Activated CD8-positive, alpha-beta T cell treated with anti-CD3 and anti-CD28 coated beads, Interleukin-2, amount 10 ng/mL, durations not matched to agents 7 days and 5 days (primary cell): ENCODE results near the gene MUC15. TPM values are rescaled to one million over a fixed set of nuclear protein-coding genes. Genes with fewer than 3 reads are reported as not detected.
"Not testable (repeated sequence)": the region's sequence is repeated elsewhere in the genome, so short reads cannot be mapped to it uniquely, and the experiment has no call there.

Experiments
- ATAC-seq: fragments of 150-1000 bp; cut with Tn5 transposase; one replicate; pipeline ENCODE4 v1.10.0; 2021; ENCODE audit warnings: moderate library complexity
- CTCF ChIA-PET: fragments of 350-600 bp; sonication (Branson Sonifier 250); formaldehyde crosslinking; loops from one replicate; lab custom pipeline; 2021; ENCODE audit warnings: antibody characterized with exemption; lab: Charles Lee
- POLR2A ChIA-PET: fragments of 350-600 bp; sonication (Branson Sonifier 250); formaldehyde crosslinking; loops from one replicate; lab custom pipeline; 2021; ENCODE audit warnings: antibody characterized with exemption; lab: Charles Lee
- DNase-seq: peaks from one replicate; pipeline ENCODE4 v3.0.0-alpha.2; 2020
- H3K27ac Mint-ChIP-seq: one replicate; pipeline ENCODE4 v1.8.0; 2021; ENCODE audit warnings: mild to moderate bottlenecking, mixed read lengths
- H3K27me3 Mint-ChIP-seq: one replicate; pipeline ENCODE4 v1.8.0; 2021; ENCODE audit warnings: low read depth, mixed read lengths
- H3K36me3 Mint-ChIP-seq: one replicate; pipeline ENCODE4 v1.8.0; 2021; ENCODE audit warnings: low read depth, mixed read lengths
- H3K4me1 Mint-ChIP-seq: one replicate; pipeline ENCODE4 v1.8.0; 2021; ENCODE audit warnings: low read depth, mixed read lengths
- H3K4me3 Mint-ChIP-seq: one replicate; pipeline ENCODE4 v1.8.0; 2021; ENCODE audit warnings: mild to moderate bottlenecking, mixed read lengths
- H3K9me3 Mint-ChIP-seq: one replicate; pipeline ENCODE4 v1.8.0; 2022; ENCODE audit warnings: mixed read lengths; ENCODE audit not compliant: insufficient read depth
- total RNA-seq, 2 experiments: library from RNA; stranded (reverse); gene quantifications; one replicate each; pipeline ENCODE4 v1.2.3, GENCODE V29; 2021

MUC15 gene
- total RNA-seq, 2 experiments from 2014 or later: not detected

DNA sequence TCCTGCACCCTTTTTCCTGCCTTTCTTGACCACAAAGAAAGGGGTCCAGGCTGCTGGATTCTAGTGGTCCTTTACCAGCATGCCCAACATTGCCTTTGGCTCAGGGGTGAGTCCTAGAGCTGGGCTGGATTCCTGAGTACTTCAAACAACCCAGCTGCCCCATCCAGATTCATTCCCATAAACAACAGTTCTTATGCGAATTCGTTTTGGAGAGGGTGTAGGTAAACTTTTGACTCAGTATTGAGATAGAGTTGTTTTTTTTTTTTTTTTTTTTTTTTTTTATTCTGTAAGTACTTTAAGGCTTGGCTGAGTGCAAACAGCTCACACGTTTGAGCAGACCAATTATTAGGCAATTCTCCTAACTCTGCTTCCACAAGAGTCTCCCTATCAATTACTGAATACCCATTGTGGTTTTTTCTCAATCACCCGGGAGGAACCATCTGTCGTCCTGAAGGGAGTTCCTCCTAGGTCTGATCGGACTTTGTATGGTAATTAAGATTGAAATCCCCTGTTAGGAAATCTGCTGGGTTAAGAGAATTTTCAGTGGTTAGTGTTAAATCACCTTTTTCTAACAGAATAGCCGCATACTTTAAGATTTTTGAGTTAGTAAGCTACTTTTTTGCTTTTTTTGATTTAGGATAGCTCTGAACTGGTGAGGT lies 23.3 kb upstream of the MUC15 start:
- H3K4me3 Mint-ChIP-seq, CTCF ChIA-PET, H3K4me1 Mint-ChIP-seq, DNase-seq, H3K27ac Mint-ChIP-seq, ATAC-seq, H3K36me3 Mint-ChIP-seq, H3K27me3 Mint-ChIP-seq, H3K9me3 Mint-ChIP-seq, POLR2A ChIA-PET: not testable (repeated sequence)

DNA sequence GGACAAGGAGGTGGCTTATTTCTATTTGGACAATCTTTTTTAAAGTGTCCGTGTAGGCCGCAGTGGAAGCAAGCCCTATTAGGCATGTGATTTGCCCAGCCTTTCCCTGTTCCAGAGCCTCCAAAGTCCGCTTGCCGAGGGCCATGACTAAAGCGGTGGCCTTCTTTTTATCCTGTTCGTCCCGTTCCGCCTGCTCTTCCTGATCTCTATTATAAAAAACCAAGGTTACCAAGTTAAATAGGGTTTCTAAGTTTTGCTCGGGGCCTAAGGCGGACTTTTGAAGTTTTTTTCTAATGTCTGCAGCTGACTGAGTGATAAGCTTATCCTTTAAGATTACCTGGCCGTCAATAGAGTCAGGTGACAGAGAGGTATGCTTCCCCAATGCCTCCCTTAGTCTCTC lies 21.6 kb upstream of the MUC15 start:
- Mint-ChIP-seq H3K27me3 (no peaks in the 10 kb centered on the region), H3K9me3 (peaks cover 6% of the 10 kb centered on the region), H3K4me1 (no peaks in the 10 kb centered on the region), H3K36me3 (no peaks in the 10 kb centered on the region), H3K27ac (no peak overlapping the region), H3K4me3 (no peak overlapping the region)
- ATAC-seq: no peak
- no peak for DNase-seq
- ChIA-PET CTCF (no interaction called here), POLR2A (no interaction called here)

DNA sequence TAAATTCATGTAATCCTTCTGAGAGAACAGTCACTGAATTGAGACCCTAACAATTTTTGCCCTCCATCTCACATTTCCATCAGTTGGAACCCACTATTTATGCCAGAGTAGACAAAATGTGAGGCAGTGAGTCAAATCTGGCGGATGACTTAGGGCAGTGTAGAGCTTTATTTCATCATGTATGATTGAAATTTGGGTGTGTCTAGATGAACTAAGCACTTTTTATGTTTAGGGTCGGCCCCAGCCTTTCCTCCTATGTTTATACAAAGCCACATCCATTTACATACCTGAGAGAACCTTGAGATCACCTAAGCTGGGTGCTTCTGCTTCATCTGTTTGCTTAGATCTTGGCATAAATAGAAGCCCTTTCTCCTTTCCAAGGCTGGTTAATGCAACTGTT lies 15.0 kb upstream of the MUC15 start:
- DNase-seq (no peak), ATAC-seq (no peak)
- Mint-ChIP-seq H3K4me3 (no peak overlapping the region), H3K4me1 (no peaks in the 10 kb centered on the region), H3K27me3 (no peaks in the 10 kb centered on the region), H3K9me3 (peaks cover 10% of the 10 kb centered on the region), H3K36me3 (no peaks in the 10 kb centered on the region), H3K27ac (no peak overlapping the region)
- ChIA-PET POLR2A (no interaction called here), CTCF (no interaction called here)

DNA sequence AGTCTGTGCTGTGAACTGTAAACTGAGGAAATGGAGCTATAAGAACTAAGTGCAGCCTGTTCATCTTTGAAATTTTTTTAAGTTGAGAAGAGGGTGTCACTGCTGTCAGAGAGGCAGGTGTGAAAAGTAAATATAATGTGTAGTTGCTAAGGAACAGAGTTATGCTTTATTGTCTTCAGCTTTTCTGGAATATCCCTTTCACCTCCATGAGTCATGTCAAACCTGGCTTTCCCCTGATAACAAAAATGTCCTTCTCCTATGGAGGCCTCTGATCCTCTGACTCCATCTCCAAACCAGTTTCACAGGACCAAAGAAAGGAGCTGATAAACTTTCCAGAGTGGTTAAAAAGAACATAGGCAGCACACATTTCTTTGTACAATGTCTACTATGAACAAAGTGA lies 12.8 kb upstream of the MUC15 start:
- Mint-ChIP-seq H3K36me3 (no peaks in the 10 kb centered on the region), H3K4me1 (no peaks in the 10 kb centered on the region), H3K27ac (no peak overlapping the region), H3K9me3 (peaks cover 8% of the 10 kb centered on the region), H3K4me3 (no peak overlapping the region), H3K27me3 (no peaks in the 10 kb centered on the region)
- POLR2A ChIA-PET: no interaction called here
- CTCF ChIA-PET: no interaction called here
- ATAC-seq: no peak
- no peak for DNase-seq

DNA sequence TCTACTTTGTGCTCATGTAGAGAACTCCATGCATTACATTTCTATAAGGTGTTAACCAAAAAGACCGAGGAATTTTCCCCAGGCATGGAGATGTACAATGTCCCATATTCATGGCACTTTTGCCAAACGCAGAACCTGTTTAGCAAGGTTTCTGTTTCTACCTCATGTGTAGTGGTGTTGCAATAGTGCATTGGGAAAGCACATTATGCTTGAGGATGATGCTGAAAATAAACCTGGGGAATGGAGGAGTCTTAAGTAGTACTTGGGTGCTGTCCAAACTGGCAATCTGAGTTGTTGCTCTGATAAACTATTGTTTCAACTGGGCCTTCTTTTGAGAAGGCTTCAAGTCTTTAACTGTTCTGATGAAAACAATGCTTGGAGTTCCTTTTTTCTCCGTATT lies 11.5 kb upstream of the MUC15 start:
- H3K27me3 Mint-ChIP-seq: no peaks in the 10 kb centered on the region
- ATAC-seq: no peak
- H3K9me3 Mint-ChIP-seq: peaks cover 4% of the 10 kb centered on the region
- ChIA-PET POLR2A (no interaction called here), CTCF (no interaction called here)
- DNase-seq: no peak
- no peaks in the 10 kb centered on the region for H3K4me1 Mint-ChIP-seq
- H3K4me3 Mint-ChIP-seq: no peak overlapping the region
- no peak overlapping the region for H3K27ac Mint-ChIP-seq
- no peaks in the 10 kb centered on the region for H3K36me3 Mint-ChIP-seq

DNA sequence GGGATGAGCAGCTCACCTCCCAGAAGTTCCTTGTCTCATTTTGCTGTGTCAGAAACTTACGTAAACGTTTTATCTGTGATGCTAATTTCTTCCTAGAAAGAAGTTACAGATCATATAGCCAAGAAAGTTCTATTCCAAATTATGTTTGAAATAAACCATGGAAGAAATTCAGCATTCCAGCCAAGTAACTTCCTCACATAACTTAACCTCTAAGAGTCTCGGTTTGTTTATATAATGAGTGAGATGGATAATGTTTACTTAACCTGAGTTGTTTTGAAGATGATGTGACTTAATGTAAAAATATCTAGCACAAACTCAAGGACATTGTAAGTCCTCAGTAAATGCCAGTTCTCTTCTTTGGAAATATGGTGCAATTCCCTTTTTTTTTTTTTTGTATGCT lies 8.9 kb upstream of the MUC15 start:
- peaks cover under 1% of the 10 kb centered on the region for H3K9me3 Mint-ChIP-seq
- H3K36me3 Mint-ChIP-seq: no peaks in the 10 kb centered on the region
- CTCF ChIA-PET: no interaction called here
- ATAC-seq (no peak), DNase-seq (no peak)
- no peaks in the 10 kb centered on the region for H3K4me1 Mint-ChIP-seq
- no peaks in the 10 kb centered on the region for H3K27me3 Mint-ChIP-seq
- no peak overlapping the region for H3K4me3 Mint-ChIP-seq
- POLR2A ChIA-PET: no interaction called here
- H3K27ac Mint-ChIP-seq: no peak overlapping the region

DNA sequence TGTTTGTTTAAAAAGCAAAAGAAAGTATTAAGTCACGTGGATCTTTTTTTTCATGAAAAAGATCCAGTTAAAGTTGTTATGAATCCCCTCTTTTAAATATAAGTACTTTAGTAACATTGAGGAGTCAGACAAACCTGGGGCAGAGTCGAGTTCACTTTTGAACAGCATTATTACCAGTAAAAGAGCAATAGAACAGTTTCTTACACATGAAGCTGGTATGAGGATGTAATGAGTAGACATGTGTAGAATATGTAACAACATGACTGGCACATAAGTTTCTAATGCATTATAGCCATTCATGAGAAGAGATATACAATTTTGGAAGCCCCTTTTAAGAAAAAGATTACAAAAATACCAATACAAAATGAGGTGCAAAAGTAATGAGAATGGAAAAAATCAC lies 7.6 kb upstream of the MUC15 start:
- no peak overlapping the region for H3K27ac Mint-ChIP-seq
- POLR2A ChIA-PET: no interaction called here
- no peak overlapping the region for H3K4me3 Mint-ChIP-seq

DNA sequence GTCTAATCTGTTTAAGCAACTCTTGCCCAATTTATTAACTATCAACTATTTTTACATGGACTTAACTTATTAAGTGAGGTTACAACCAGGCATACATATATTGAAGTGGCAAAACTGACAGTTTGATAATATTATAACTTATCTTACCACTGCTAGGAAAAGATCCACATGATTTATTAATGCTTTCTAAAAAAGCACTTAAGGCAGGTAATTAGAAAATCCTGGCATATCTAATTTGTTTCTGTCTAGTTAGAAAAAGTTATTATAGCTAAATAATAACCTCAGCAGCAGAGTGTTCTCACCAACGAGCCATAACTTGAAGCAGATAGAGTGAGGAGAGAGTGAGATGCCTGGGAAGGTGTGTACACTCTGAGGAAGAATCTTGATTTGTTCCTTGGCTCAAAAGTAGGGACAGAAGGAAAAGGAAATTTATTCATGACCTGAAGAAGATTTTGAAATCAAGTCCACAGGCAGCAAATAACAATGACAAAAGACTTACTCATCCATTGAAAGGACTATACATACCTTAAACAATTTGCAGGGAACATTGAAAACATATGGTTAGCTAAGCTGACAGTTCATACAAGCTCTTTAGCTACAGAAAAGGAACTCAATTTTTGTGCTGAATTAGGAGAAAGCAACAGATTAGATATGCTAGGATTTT lies 7.1 kb upstream of the MUC15 start:
- CTCF ChIA-PET: no interaction called here
- DNase-seq: no peak
- H3K4me3 Mint-ChIP-seq: no peak overlapping the region
- no peak overlapping the region for H3K27ac Mint-ChIP-seq
- no peaks in the 10 kb centered on the region for H3K4me1 Mint-ChIP-seq
- no peaks in the 10 kb centered on the region for H3K9me3 Mint-ChIP-seq
- POLR2A ChIA-PET: no interaction called here
- H3K36me3 Mint-ChIP-seq: no peaks in the 10 kb centered on the region
- ATAC-seq: no peak
- H3K27me3 Mint-ChIP-seq: no peaks in the 10 kb centered on the region

More for the DNA sequence above, 7.6 kb upstream of the MUC15 start:
- DNase-seq (no peak), ATAC-seq (no peak)
- H3K4me1 Mint-ChIP-seq: no peaks in the 10 kb centered on the region
- H3K36me3 Mint-ChIP-seq: no peaks in the 10 kb centered on the region
- CTCF ChIA-PET: no interaction called here
- no peaks in the 10 kb centered on the region for H3K27me3 Mint-ChIP-seq
- no peaks in the 10 kb centered on the region for H3K9me3 Mint-ChIP-seq

DNA sequence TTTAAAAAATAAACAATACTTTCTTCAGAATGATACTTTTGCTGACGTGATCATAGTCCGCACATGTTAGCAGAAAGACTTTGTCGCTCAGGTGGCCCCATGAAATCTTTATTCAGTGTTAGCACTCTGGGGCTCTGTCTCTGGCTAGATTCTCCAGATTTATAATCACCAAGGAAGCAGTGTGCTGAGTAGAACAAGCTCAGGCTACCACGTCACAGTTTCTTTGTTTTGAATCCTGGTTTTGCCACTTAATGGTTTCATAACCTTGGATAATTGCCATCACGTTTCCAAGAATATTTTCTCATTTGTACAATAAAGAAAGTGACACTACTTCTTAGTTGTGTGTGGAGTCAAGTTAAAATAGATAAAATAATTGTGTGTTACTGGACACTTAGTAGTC lies 3.9 kb upstream of the MUC15 start:
- H3K4me3 Mint-ChIP-seq: no peak overlapping the region
- ATAC-seq (no peak), DNase-seq (no peak)
- ChIA-PET POLR2A (no interaction called here), CTCF (no interaction called here)
- H3K36me3 Mint-ChIP-seq: no peaks in the 10 kb centered on the region
- no peaks in the 10 kb centered on the region for H3K9me3 Mint-ChIP-seq
- no peaks in the 10 kb centered on the region for H3K27me3 Mint-ChIP-seq
- no peaks in the 10 kb centered on the region for H3K4me1 Mint-ChIP-seq
- H3K27ac Mint-ChIP-seq: no peak overlapping the region

DNA sequence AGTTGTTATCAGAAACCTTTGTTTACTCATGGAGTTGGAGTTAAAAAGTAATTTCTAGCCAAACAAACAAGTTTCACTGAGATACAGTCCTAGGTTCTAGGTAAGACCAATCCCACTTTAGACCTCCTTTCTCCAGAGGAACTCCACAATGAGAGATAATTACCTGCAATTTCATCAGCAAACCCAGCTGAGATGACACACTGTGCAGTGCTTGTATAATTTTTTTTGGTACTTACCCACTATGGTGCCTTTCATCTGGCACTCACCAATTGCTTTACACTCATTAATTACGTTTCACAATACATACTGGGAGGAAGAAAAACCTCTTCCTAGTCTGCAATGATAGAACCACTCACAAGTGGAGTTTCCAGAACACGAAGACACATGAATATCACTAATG lies 1.8 kb upstream of the MUC15 start:
- Mint-ChIP-seq H3K9me3 (no peaks in the 10 kb centered on the region), H3K4me3 (no peak overlapping the region), H3K4me1 (no peaks in the 10 kb centered on the region), H3K36me3 (no peaks in the 10 kb centered on the region), H3K27me3 (no peaks in the 10 kb centered on the region), H3K27ac (no peak overlapping the region)
- DNase-seq (no peak), ATAC-seq (no peak)
- ChIA-PET CTCF (no interaction called here), POLR2A (no interaction called here)

DNA sequence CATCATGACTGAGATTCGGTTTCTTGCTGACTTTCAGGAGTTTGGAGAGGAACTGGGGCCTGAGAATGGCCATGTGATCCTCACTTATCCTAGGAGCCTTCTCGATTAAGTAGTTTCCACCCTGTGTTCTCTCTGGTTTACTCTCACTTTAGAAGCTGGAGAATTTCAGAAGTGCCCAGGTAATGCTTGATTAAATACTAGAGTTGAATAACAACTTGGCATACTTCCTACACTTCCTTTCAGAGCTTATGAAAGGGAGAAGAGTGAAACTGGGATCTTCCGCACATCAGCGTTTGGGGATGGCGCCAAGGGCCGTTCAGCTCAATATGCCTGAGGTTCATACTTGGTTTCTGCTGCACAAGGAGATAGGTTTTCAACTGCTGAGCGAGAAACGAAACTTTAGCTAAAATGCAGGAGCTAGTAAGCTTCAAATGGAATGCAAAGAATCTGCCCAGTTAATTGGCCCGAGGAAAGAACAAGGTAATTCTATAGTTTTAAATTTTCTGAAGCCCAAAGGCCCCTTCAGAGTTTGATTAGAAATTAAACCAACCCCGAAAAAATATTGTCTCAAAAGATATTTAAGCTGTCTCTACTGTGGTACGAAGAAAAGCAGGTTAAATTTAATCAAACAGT lies 823 bp upstream of the MUC15 start:
- ATAC-seq (no peak), DNase-seq (no peak)
- no peaks in the 10 kb centered on the region for H3K4me1 Mint-ChIP-seq
- H3K4me3 Mint-ChIP-seq: no peak overlapping the region
- no peaks in the 10 kb centered on the region for H3K27me3 Mint-ChIP-seq
- H3K9me3 Mint-ChIP-seq: no peaks in the 10 kb centered on the region
- ChIA-PET POLR2A (no interaction called here), CTCF (no interaction called here)
- no peaks in the 10 kb centered on the region for H3K36me3 Mint-ChIP-seq
- no peak overlapping the region for H3K27ac Mint-ChIP-seq

DNA sequence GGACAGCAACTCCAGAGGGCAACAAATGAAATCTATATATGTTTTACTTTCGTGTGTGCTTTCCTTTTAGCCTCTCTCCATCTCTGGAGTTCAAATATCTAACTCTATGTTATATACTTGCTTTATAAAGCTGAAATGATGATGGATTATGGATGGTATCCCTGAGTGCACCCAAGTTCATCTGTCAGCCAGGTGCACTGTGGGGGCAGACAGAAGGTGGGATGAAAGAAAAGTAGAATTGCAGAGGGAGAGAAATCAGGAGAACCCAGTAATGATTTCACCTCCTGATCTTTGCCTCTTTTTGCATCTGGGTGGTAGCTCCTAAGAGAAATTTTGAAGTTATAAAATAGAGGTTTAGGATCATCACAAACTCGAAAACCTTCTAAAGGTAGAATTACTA lies 2.4 kb downstream of the MUC15 start:
- POLR2A ChIA-PET: no interaction called here
- no peak overlapping the region for H3K4me3 Mint-ChIP-seq
- H3K27ac Mint-ChIP-seq: no peak overlapping the region
- H3K36me3 Mint-ChIP-seq: no peaks in the 10 kb centered on the region
- no peaks in the 10 kb centered on the region for H3K9me3 Mint-ChIP-seq
- ATAC-seq: no peak
- DNase-seq: no peak
- H3K27me3 Mint-ChIP-seq: no peaks in the 10 kb centered on the region
- CTCF ChIA-PET: no interaction called here
- H3K4me1 Mint-ChIP-seq: no peaks in the 10 kb centered on the region
